ENCODE measurements around the gene AK5.

The AK5 gene

GRCh38 chr1:77347646-77348045, 65.8 kb downstream of the AK5 start:
- TF ChIP-seq, protein P1, sequence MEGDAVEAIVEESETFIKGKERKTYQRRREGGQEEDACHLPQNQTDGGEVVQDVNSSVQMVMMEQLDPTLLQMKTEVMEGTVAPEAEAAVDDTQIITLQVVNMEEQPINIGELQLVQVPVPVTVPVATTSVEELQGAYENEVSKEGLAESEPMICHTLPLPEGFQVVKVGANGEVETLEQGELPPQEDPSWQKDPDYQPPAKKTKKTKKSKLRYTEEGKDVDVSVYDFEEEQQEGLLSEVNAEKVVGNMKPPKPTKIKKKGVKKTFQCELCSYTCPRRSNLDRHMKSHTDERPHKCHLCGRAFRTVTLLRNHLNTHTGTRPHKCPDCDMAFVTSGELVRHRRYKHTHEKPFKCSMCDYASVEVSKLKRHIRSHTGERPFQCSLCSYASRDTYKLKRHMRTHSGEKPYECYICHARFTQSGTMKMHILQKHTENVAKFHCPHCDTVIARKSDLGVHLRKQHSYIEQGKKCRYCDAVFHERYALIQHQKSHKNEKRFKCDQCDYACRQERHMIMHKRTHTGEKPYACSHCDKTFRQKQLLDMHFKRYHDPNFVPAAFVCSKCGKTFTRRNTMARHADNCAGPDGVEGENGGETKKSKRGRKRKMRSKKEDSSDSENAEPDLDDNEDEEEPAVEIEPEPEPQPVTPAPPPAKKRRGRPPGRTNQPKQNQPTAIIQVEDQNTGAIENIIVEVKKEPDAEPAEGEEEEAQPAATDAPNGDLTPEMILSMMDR (IDR thresholded peaks at IDR 0.05), result no peak
- Mint-ChIP-seq H3K27ac (no peak overlapping the region), H3K36me3 (ENCODE audit: low read depth) (no peaks in the 10 kb centered on the region), H3K27me3 (ENCODE audit: low read depth, poor library complexity) (peaks cover 3% of the 10 kb centered on the region), H3K4me1 (no peaks in the 10 kb centered on the region), H3K4me3 (no peak overlapping the region), H3K9me3 (no peaks in the 10 kb centered on the region)
- no peak for DNase-seq

GRCh38 chr1:77348549-77348948, 66.7 kb downstream of the AK5 start:
- Mint-ChIP-seq H3K9me3 (no peaks in the 10 kb centered on the region), H3K36me3 (ENCODE audit: low read depth) (no peaks in the 10 kb centered on the region), H3K27me3 (ENCODE audit: low read depth, poor library complexity) (peaks cover 1% of the 10 kb centered on the region), H3K4me3 (no peak overlapping the region), H3K27ac (no peak overlapping the region), H3K4me1 (no peaks in the 10 kb centered on the region)
- TF ChIP-seq, protein P1 (IDR thresholded peaks at IDR 0.05), result no peak
- DNase-seq, result no peak

GRCh38 chr1:77349275-77349674, 67.5 kb downstream of the AK5 start:
- no peak for DNase-seq
- H3K27ac Mint-ChIP-seq, result no peak overlapping the region
- H3K36me3 Mint-ChIP-seq (ENCODE audit: low read depth), result no peaks in the 10 kb centered on the region
- TF ChIP-seq, protein P1 (IDR thresholded peaks at IDR 0.05), result no peak
- H3K4me1 Mint-ChIP-seq, result no peaks in the 10 kb centered on the region
- H3K4me3 Mint-ChIP-seq, result no peak overlapping the region
- no peaks in the 10 kb centered on the region for H3K9me3 Mint-ChIP-seq
- no peaks in the 10 kb centered on the region for H3K27me3 Mint-ChIP-seq (ENCODE audit: low read depth, poor library complexity)

- no peaks in the 10 kb centered on the region for H3K36me3 Mint-ChIP-seq (ENCODE audit: low read depth)
- H3K9me3 Mint-ChIP-seq, result no peaks in the 10 kb centered on the region
- no peak for DNase-seq
- no peak overlapping the region for H3K27ac Mint-ChIP-seq
- TF ChIP-seq, protein P1 (IDR thresholded peaks at IDR 0.05), result no peak
- H3K4me1 Mint-ChIP-seq, result no peaks in the 10 kb centered on the region
- H3K27me3 Mint-ChIP-seq (ENCODE audit: low read depth, poor library complexity), result no peaks in the 10 kb centered on the region
- H3K4me3 Mint-ChIP-seq, result no peak overlapping the region
These were observed 68.4 kb downstream of the AK5 start for GRCh38 chr1:77350012-77350770.

DNA sequence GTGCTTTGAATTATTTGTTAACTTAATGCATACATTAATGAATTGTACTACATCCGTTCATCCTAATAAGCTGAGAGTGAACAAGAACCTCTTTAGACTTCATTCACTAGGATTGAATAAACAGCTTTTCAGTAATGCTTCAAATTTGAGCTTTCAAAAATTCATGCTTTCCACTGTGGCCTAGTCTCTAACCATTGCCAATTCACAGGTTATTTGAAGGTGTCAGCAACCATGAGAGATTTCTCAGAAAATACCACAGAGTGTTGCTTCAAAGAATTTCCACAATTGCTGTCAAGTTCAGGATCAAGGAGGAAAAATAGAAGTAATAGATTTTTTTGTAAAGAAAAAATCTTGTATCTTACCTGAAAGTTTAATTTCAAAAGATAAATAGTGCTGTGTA, 72.7 kb downstream of the AK5 start:
- DNase-seq, result no peak

More for the DNA sequence above, 72.7 kb downstream of the AK5 start:
- Mint-ChIP-seq H3K27ac (no peak overlapping the region), H3K27me3 (ENCODE audit: low read depth, poor library complexity) (no peaks in the 10 kb centered on the region), H3K4me1 (no peaks in the 10 kb centered on the region), H3K36me3 (ENCODE audit: low read depth) (no peaks in the 10 kb centered on the region), H3K9me3 (no peaks in the 10 kb centered on the region), H3K4me3 (no peak overlapping the region)
- TF ChIP-seq, protein P1 (IDR thresholded peaks at IDR 0.05), result no peak
